Gastrocnemius medialis (tissue), 4 donors: Measurements from ENCODE around the gene DUSP22. TPM values are rescaled to one million over a fixed set of nuclear protein-coding genes. Genes with fewer than 3 reads are reported as not detected.

ENCODE experiments used
- ATAC-seq, 2 donors: fragments of 150-250 bp; one replicate each; pipeline ENCODE4 v1.9.1; 2016
- DNase-seq, 2 donors: peaks; one replicate each; pipeline ENCODE4 v3.0.0-alpha.2; 2019
- H3K27ac ChIP-seq, 4 donors: fragments of 200-600 bp; sonication (generic); 1 replicate in 1 of 4; 2 replicates in 3 of 4; pipeline ENCODE4 v1.5.1; 2016 to 2018; ENCODE audit warnings: mild to moderate bottlenecking in 2 of 4, moderate library complexity in 1 of 4
- H3K27me3 ChIP-seq, 3 donors: fragments of 200-600 bp; sonication (generic) in 2 of 3; 1 replicate in 1 of 3; 2 replicates in 2 of 3; pipeline versions ENCODE4 v1.5.1 to v1.6.0; 2016 to 2019; ENCODE audit warnings: mild to moderate bottlenecking in 1 of 3, moderate library complexity in 1 of 3
- H3K36me3 ChIP-seq, 2 donors: fragments of 200-600 bp; sonication (generic) in 1 of 2; one replicate each; pipeline ENCODE4 v1.5.1; 2017 to 2018
- H3K4me1 ChIP-seq, 2 donors: fragments of 200-600 bp; sonication (generic) in 1 of 2; one replicate each; pipeline ENCODE4 v1.5.1; 2016 to 2017; ENCODE audit warnings: mild to moderate bottlenecking in 2 of 2
- H3K4me3 ChIP-seq, 4 donors: fragments of 200-600 bp; sonication (generic) in 3 of 4; 1 replicate in 1 of 4; 2 replicates in 3 of 4; pipeline ENCODE4 v1.5.1; 2016 to 2019; ENCODE audit warnings: mild to moderate bottlenecking in 2 of 4
- H3K9me3 ChIP-seq, 3 donors: fragments of 200-600 bp; sonication (generic) in 2 of 3; 1 replicate in 1 of 3; 2 replicates in 2 of 3; pipeline ENCODE4 v1.5.1; 2016 to 2019
- CTCF ChIP-seq, 5 experiments: fragments of 450-650 bp in 3 of 5; fragments of 200-600 bp in 2 of 5; sonication (generic) in 2 of 5; IDR thresholded peaks in 4 of 5; conservative IDR thresholded peaks in 1 of 5; 1 replicate in 4 of 5; 2 replicates in 1 of 5; pipeline ENCODE4 v1.5.1; 2016 to 2019; ENCODE audit warnings: antibody characterized with exemption in 5 of 5, mild to moderate bottlenecking in 3 of 5, moderate library complexity in 3 of 5
- POLR2A ChIP-seq, 2 donors: fragments of 450-650 bp; IDR thresholded peaks; one replicate each; pipeline ENCODE4 v1.6.1; 2017; ENCODE audit warnings: antibody characterized with exemption in 2 of 2, mild to moderate bottlenecking in 2 of 2, moderate library complexity in 2 of 2
- in situ Hi-C, 4 donors: fragments of 200-750 bp; cut with MboI; loops; one replicate each; pipeline versions ENCODE4 v1.15.0 to v1.8.0; 2017; ENCODE audit warnings: low sequenced_read_pairs in 4 of 4
- intact Hi-C: fragments of 100-400 bp; cut with DNase I; formaldehyde crosslinking; loops from one replicate; pipeline ENCODE4 v1.15.1; 2023; ENCODE audit warnings: low total_unique reads
- total RNA-seq, 4 donors: library from RNA; depleted of rRNA; stranded (reverse); fragments of >200 nt; gene quantifications; one replicate each; pipeline versions ENCODE4 v1.1.0 to v1.2.3, GENCODE V29; 2016

Gene DUSP22
- total RNA-seq, 4 donors from 2014 or later, result 53.4 to 70.7 (median 61.3) TPM

GRCh38 chr6:362231-362923, 70.1 kb downstream of the DUSP22 start:
- Histone ChIP-seq H3K36me3 (no peaks in the 10 kb centered on the region), H3K9me3 (no peaks in the 10 kb centered on the region), H3K4me3 (no peak overlapping the region), H3K4me1 (no peaks in the 10 kb centered on the region), H3K27ac (no peak overlapping the region), H3K27me3 (peaks cover 0 to 13% (median 13%) of the 10 kb centered on the region in 3 donors)
- in situ Hi-C loops (no loop called here), intact Hi-C loops (no loop called here)
- DNase-seq (no peak), ATAC-seq (no peak)
- TF ChIP-seq POLR2A (IDR thresholded peaks at IDR 0.05) (no peak), CTCF (IDR thresholded peaks at IDR 0.05 in 4 of 5, conservative IDR thresholded peaks at IDR 0.05 in 1 of 5) (no peak)

GRCh38 chr6:362924-363249, 70.6 kb downstream of the DUSP22 start:
- ATAC-seq, result no peak
- peaks cover 0 to 18% (median 16%) of the 10 kb centered on the region in 3 donors for H3K27me3 ChIP-seq
- no peak overlapping the region for H3K27ac ChIP-seq
- intact Hi-C loops, result no loop called here
- H3K4me3 ChIP-seq, result no peak overlapping the region
- no peak for TF ChIP-seq POLR2A (IDR thresholded peaks at IDR 0.05)
- TF ChIP-seq CTCF (IDR thresholded peaks at IDR 0.05 in 4 of 5, conservative IDR thresholded peaks at IDR 0.05 in 1 of 5), result no peak
- in situ Hi-C loops, result no loop called here
- H3K36me3 ChIP-seq, result no peaks in the 10 kb centered on the region
- H3K9me3 ChIP-seq, result no peaks in the 10 kb centered on the region
- H3K4me1 ChIP-seq, result no peaks in the 10 kb centered on the region
- DNase-seq, result no peak

GRCh38 chr6:363291-363690, 71.0 kb downstream of the DUSP22 start:
- ATAC-seq (no peak), DNase-seq (no peak)
- intact Hi-C loops (no loop called here), in situ Hi-C loops (no loop called here)
- Histone ChIP-seq H3K9me3 (no peaks in the 10 kb centered on the region), H3K4me1 (no peaks in the 10 kb centered on the region), H3K4me3 (no peak overlapping the region), H3K27ac (no peak overlapping the region), H3K36me3 (no peaks in the 10 kb centered on the region), H3K27me3 (peaks cover 0 to 22% (median 17%) of the 10 kb centered on the region in 3 donors)
- no peak for TF ChIP-seq CTCF (IDR thresholded peaks at IDR 0.05 in 4 of 5, conservative IDR thresholded peaks at IDR 0.05 in 1 of 5)
- no peak for TF ChIP-seq POLR2A (IDR thresholded peaks at IDR 0.05)

GRCh38 chr6:363909-364308, 71.6 kb downstream of the DUSP22 start:
- no peaks in the 10 kb centered on the region for H3K9me3 ChIP-seq
- no peak for TF ChIP-seq POLR2A (IDR thresholded peaks at IDR 0.05)
- TF ChIP-seq CTCF (IDR thresholded peaks at IDR 0.05 in 4 of 5, conservative IDR thresholded peaks at IDR 0.05 in 1 of 5), result no peak
- peaks cover 0 to 28% (median 23%) of the 10 kb centered on the region in 3 donors for H3K27me3 ChIP-seq
- ATAC-seq (no peak), DNase-seq (no peak)
- no peak overlapping the region for H3K27ac ChIP-seq
- H3K36me3 ChIP-seq, result no peaks in the 10 kb centered on the region
- H3K4me3 ChIP-seq, result no peak overlapping the region
- intact Hi-C loops (no loop called here), in situ Hi-C loops (no loop called here)
- H3K4me1 ChIP-seq, result no peaks in the 10 kb centered on the region
